Measurements from ENCODE around the gene HCAR3.
"Not testable (repeated sequence)": the region's sequence is repeated elsewhere in the genome, so short reads cannot be mapped to it uniquely, and the experiment has no call there.

HCAR3 gene

GRCh38 chr12:122716658-122717057 is at the start of gene HCAR3:
Gene HCAR3, minus strand, starts transcription at chr12:122716811. Its CDS starts 74 bp downstream, at chr12:122716737.
- DNase-seq, result not testable (repeated sequence)

GRCh38 chr12:122757568-122757967 is 41.0 kb upstream of the HCAR3 start:
- no peak for DNase-seq

- DNase-seq, result no peak
Observed at GRCh38 chr12:122754790-122755189, 38.2 kb upstream of the HCAR3 start.

- no peak for DNase-seq
Observed at GRCh38 chr12:122753319-122753650, 36.7 kb upstream of the HCAR3 start.

- peak; percentile 71 for DNase-seq
Observed at GRCh38 chr12:122752464-122753318, 36.1 kb upstream of the HCAR3 start, which contains the start of gene DENR. Gene DENR, plus strand, starts transcription at chr12:122752824. Its CDS starts 878 bp downstream, at chr12:122753702.

- not testable (repeated sequence) for DNase-seq
Observed at GRCh38 chr12:122750781-122751515, 34.3 kb upstream of the HCAR3 start.

GRCh38 chr12:122749569-122750332 is 33.1 kb upstream of the HCAR3 start:
- no peak for DNase-seq

- no peak for DNase-seq
Observed at GRCh38 chr12:122747224-122748135, 30.9 kb upstream of the HCAR3 start.

GRCh38 chr12:122743895-122744525 is 27.4 kb upstream of the HCAR3 start:
- DNase-seq, result no peak

- DNase-seq, result no peak
Observed at GRCh38 chr12:122740351-122740750, 23.7 kb upstream of the HCAR3 start.

- no peak for DNase-seq
Observed at GRCh38 chr12:122738571-122738970, 22.0 kb upstream of the HCAR3 start.

- no peak for DNase-seq
Observed at GRCh38 chr12:122732611-122733010, 16.0 kb upstream of the HCAR3 start.

- DNase-seq, result no peak
Observed at GRCh38 chr12:122732170-122732569, 15.6 kb upstream of the HCAR3 start.

- DNase-seq, result no peak
Observed at GRCh38 chr12:122730215-122731014, 13.8 kb upstream of the HCAR3 start, which contains the start of gene HCAR1. Gene HCAR1, minus strand, starts transcription at chr12:122730844. Its CDS starts 505 bp downstream, at chr12:122730339.

GRCh38 chr12:122729583-122730214 is 13.1 kb upstream of the HCAR3 start:
- DNase-seq, result no peak

GRCh38 chr12:122726080-122726558 is 9.5 kb upstream of the HCAR3 start:
- no peak for DNase-seq

- DNase-seq, result no peak
Observed at GRCh38 chr12:122725452-122726079, 9.0 kb upstream of the HCAR3 start.

- DNase-seq, result no peak
Observed at GRCh38 chr12:122724641-122725243, 8.1 kb upstream of the HCAR3 start.

GRCh38 chr12:122722387-122722786 is 5.8 kb upstream of the HCAR3 start:
- DNase-seq, result no peak
